GM23248 (cell line): ENCODE data around the gene OSBP2.

ENCODE experiments used
- EZH2 ChIP-seq: fragments of 200-600 bp; sonication (generic); IDR thresholded peaks from 2 replicates; pipeline ENCODE4 v1.6.1; 2018; ENCODE audit warnings: antibody characterized with exemption, mild to moderate bottlenecking; ENCODE audit not compliant: insufficient read depth, poor library complexity, severe bottlenecking
- EZH2phosphoT487 ChIP-seq: fragments of 200-600 bp; sonication (generic); IDR thresholded peaks from 2 replicates; pipeline ENCODE4 v1.6.1; 2018; ENCODE audit warnings: antibody characterized with exemption, moderate library complexity, mild to moderate bottlenecking, low read depth; ENCODE audit not compliant: insufficient read depth

- TF ChIP-seq EZH2 (no peak), EZH2phosphoT487 (no peak)
These were observed 214.6 kb downstream of the OSBP2 start for GRCh38 chr22:30909306-30909705.
